Neural cell (in vitro differentiated cells): Measurements from ENCODE around the gene TAGAP. TPM values are rescaled to one million over a fixed set of nuclear protein-coding genes. Genes with fewer than 3 reads are reported as not detected.

Experiments used
- H2AFZ ChIP-seq: fragments of 200-600, 300-800 bp; sonication (generic), shearing (Covaris generic); 2 replicates; pipeline ENCODE4 v1.6.0; 2014; ENCODE audit warnings: low read depth, mild to moderate bottlenecking, antibody characterized with exemption, low read length, moderate library complexity
- H3F3A ChIP-seq: fragments of 200-600 bp; shearing (Covaris generic); 2 replicates; pipeline ENCODE4 v1.6.1; 2016; ENCODE audit warnings: mild to moderate bottlenecking, moderate library complexity, mixed read lengths, antibody characterized with exemption, low read length; ENCODE audit not compliant: insufficient read depth, poor library complexity, severe bottlenecking
- H3K27ac ChIP-seq: fragments of 200-600, 300-800 bp; sonication (generic), shearing (Covaris generic); 2 replicates; pipeline ENCODE4 v1.5.1; 2014; ENCODE audit warnings: mild to moderate bottlenecking, low read length, moderate library complexity
- H3K27me3 ChIP-seq: fragments of 300-800, 200-600 bp; sonication (generic), shearing (Covaris generic); 2 replicates; pipeline ENCODE4 v1.6.0; 2014; ENCODE audit warnings: mild to moderate bottlenecking, low read depth, low read length, moderate library complexity; ENCODE audit not compliant: insufficient read depth
- H3K36me3 ChIP-seq: fragments of 300-800, 200-600 bp; sonication (generic), shearing (Covaris generic); 2 replicates; pipeline ENCODE4 v1.5.1; 2014; ENCODE audit warnings: mild to moderate bottlenecking, antibody characterized with exemption, low read length, moderate library complexity; ENCODE audit not compliant: insufficient read depth
- H3K4me2 ChIP-seq: fragments of 300-800, 200-600 bp; sonication (generic), shearing (Covaris generic); 2 replicates; pipeline ENCODE4 v1.6.0; 2014; ENCODE audit warnings: mild to moderate bottlenecking, low read length
- H3K4me3 ChIP-seq: fragments of 300-800, 200-600 bp; sonication (generic), shearing (Covaris generic); 2 replicates; pipeline ENCODE4 v1.5.1; 2014; ENCODE audit warnings: mild to moderate bottlenecking, low read length, moderate library complexity
- H3K79me2 ChIP-seq: fragments of 200-600 bp; shearing (Covaris generic); replicated peaks from 2 replicates; pipeline ENCODE4 v1.6.0; 2014; ENCODE audit warnings: mild to moderate bottlenecking, low read length, moderate library complexity; ENCODE audit not compliant: insufficient read depth
- H3K9ac ChIP-seq: fragments of 300-800, 200-600 bp; sonication (generic), shearing (Covaris generic); 2 replicates; pipeline ENCODE4 v1.6.1; 2016; ENCODE audit warnings: mild to moderate bottlenecking, low read length, mixed read lengths
- H3K9me2 ChIP-seq: fragments of 200-600 bp; shearing (Covaris generic); 2 replicates; pipeline ENCODE4 v1.6.1; 2016; ENCODE audit warnings: mild to moderate bottlenecking, low read length, mixed read lengths; ENCODE audit not compliant: insufficient read depth
- H3K9me3 ChIP-seq: fragments of 200-600, 300-800 bp; sonication (generic), shearing (Covaris generic); 2 replicates; pipeline ENCODE4 v1.6.1; 2016; ENCODE audit warnings: mild to moderate bottlenecking, mixed run types, low read length, moderate library complexity, mixed read lengths
- H4K20me1 ChIP-seq: fragments of 200-600 bp; shearing (Covaris generic); 2 replicates; pipeline ENCODE4 v1.6.1; 2016; ENCODE audit warnings: mild to moderate bottlenecking, mixed run types; ENCODE audit not compliant: insufficient read depth
- CTCF ChIP-seq: fragments of 450-650 bp; IDR thresholded peaks from 2 replicates; pipeline ENCODE4 v1.5.1; 2014; ENCODE audit warnings: antibody characterized with exemption, mild to moderate bottlenecking, moderate library complexity; ENCODE audit not compliant: poor library complexity, severe bottlenecking
- EP300 ChIP-seq: fragments of 450-650 bp; conservative IDR thresholded peaks from 2 replicates; pipeline ENCODE4 v1.6.1; 2014; ENCODE audit warnings: antibody characterized with exemption, mild to moderate bottlenecking, moderate library complexity; ENCODE audit not compliant: poor library complexity, severe bottlenecking
- EZH2 ChIP-seq: fragments of 200-600, 300-800 bp; shearing (Covaris generic), sonication (generic); IDR thresholded peaks from 2 replicates; pipeline ENCODE4 v1.6.1; 2014; ENCODE audit warnings: antibody characterized with exemption, low read length, borderline replicate concordance, mild to moderate bottlenecking; ENCODE audit not compliant: insufficient read depth, poor library complexity, severe bottlenecking
- MXI1 ChIP-seq: fragments of 450-650 bp; conservative IDR thresholded peaks from 2 replicates; pipeline ENCODE4 v1.6.1; 2014; ENCODE audit warnings: antibody characterized with exemption, mild to moderate bottlenecking; ENCODE audit not compliant: poor library complexity, severe bottlenecking
- POLR2AphosphoS5 ChIP-seq: IDR thresholded peaks from 2 replicates; pipeline ENCODE4 v1.6.1; 2012
- RAD21 ChIP-seq: fragments of 450-650 bp; conservative IDR thresholded peaks from 2 replicates; pipeline ENCODE4 v1.6.1; 2014; ENCODE audit warnings: antibody characterized with exemption, mild to moderate bottlenecking, moderate library complexity
- SMC3 ChIP-seq: fragments of 450-650 bp; conservative IDR thresholded peaks from 2 replicates; pipeline ENCODE4 v1.6.1; 2014; ENCODE audit warnings: antibody characterized with exemption, mild to moderate bottlenecking, moderate library complexity; ENCODE audit not compliant: poor library complexity
- TAF1 ChIP-seq: IDR thresholded peaks from 2 replicates; pipeline ENCODE4 v1.6.1; 2012; ENCODE audit warnings: low read depth
- polyA plus RNA-seq: library from polyadenylated mRNA; depleted of rRNA; stranded (reverse); fragments of >200 nt; gene quantifications from 2 replicates; pipeline ENCODE4 v1.2.3, GENCODE V29; 2014
- TF ChIP-seq, protein P1 (sequence below): IDR thresholded peaks from 2 replicates; pipeline ENCODE4 v1.6.1; 2012; ENCODE audit warnings: borderline replicate concordance

The TAGAP gene
- polyA plus RNA-seq, 1 donor from 2014 or later, result not detected

DNA sequence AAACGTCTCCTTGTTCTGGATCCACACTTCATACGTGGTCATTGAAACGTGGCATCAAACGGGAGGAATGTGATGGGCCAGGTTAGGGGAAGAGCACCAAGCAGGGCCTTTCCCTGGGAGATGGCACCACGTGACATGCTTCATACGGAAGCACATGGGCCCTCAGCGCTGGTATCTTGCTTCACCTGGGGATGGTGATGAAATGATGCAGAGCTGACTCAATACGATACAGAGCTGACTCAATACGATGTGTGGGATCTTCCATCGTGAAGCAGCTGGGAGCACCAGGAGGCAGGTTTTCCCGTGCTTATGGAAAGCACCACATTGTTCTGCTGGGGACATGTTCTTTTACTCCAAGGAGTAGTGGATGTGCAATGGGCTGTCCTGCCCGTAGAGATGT, 22.5 kb upstream of the TAGAP start (continued):
- no peak for TF ChIP-seq EP300
- no peak for TF ChIP-seq POLR2AphosphoS5
- no peak for TF ChIP-seq RAD21
- TF ChIP-seq MXI1, result no peak

GRCh38 chr6:159066483-159066882, 21.7 kb upstream of the TAGAP start:
- Histone ChIP-seq H3K36me3 (no peaks in the 10 kb centered on the region), H3K4me3 (no peak overlapping the region), H3K9ac (no peak overlapping the region), H3K79me2 (no peaks in the 10 kb centered on the region), H3K27ac (no peak overlapping the region), H3K4me2 (no peak overlapping the region), H3F3A (no peaks in the 10 kb centered on the region), H4K20me1 (no peaks in the 10 kb centered on the region), H3K9me3 (no peaks in the 10 kb centered on the region), H2AFZ (no peak overlapping the region), H3K9me2 (no peaks in the 10 kb centered on the region), H3K27me3 (no peaks in the 10 kb centered on the region)
- TF ChIP-seq EP300 (no peak), SMC3 (no peak), RAD21 (no peak), MXI1 (no peak)
- TF ChIP-seq, protein P1, sequence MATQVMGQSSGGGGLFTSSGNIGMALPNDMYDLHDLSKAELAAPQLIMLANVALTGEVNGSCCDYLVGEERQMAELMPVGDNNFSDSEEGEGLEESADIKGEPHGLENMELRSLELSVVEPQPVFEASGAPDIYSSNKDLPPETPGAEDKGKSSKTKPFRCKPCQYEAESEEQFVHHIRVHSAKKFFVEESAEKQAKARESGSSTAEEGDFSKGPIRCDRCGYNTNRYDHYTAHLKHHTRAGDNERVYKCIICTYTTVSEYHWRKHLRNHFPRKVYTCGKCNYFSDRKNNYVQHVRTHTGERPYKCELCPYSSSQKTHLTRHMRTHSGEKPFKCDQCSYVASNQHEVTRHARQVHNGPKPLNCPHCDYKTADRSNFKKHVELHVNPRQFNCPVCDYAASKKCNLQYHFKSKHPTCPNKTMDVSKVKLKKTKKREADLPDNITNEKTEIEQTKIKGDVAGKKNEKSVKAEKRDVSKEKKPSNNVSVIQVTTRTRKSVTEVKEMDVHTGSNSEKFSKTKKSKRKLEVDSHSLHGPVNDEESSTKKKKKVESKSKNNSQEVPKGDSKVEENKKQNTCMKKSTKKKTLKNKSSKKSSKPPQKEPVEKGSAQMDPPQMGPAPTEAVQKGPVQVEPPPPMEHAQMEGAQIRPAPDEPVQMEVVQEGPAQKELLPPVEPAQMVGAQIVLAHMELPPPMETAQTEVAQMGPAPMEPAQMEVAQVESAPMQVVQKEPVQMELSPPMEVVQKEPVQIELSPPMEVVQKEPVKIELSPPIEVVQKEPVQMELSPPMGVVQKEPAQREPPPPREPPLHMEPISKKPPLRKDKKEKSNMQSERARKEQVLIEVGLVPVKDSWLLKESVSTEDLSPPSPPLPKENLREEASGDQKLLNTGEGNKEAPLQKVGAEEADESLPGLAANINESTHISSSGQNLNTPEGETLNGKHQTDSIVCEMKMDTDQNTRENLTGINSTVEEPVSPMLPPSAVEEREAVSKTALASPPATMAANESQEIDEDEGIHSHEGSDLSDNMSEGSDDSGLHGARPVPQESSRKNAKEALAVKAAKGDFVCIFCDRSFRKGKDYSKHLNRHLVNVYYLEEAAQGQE, result no peak

GRCh38 chr6:159065759-159066329, 21.1 kb upstream of the TAGAP start:
- H2AFZ ChIP-seq, result no peak overlapping the region
- no peak overlapping the region for H3K4me3 ChIP-seq
- no peak overlapping the region for H3K27ac ChIP-seq
- H3K9me3 ChIP-seq, result peaks cover 2% of the 10 kb centered on the region
- TF ChIP-seq, protein P1, result no peak
- no peak for TF ChIP-seq TAF1
- no peak for TF ChIP-seq RAD21
- TF ChIP-seq EP300, result no peak
- TF ChIP-seq CTCF, result no peak
- TF ChIP-seq EZH2, result no peak
- TF ChIP-seq POLR2AphosphoS5, result no peak
- no peak for TF ChIP-seq MXI1
- no peak for TF ChIP-seq SMC3
- H3K79me2 ChIP-seq, result no peaks in the 10 kb centered on the region
- H3K27me3 ChIP-seq, result no peaks in the 10 kb centered on the region
- H3K36me3 ChIP-seq, result no peaks in the 10 kb centered on the region
- H3K4me2 ChIP-seq, result no peak overlapping the region
- no peak overlapping the region for H3K9ac ChIP-seq
- no peaks in the 10 kb centered on the region for H3F3A ChIP-seq
- H3K9me2 ChIP-seq, result no peaks in the 10 kb centered on the region
- no peaks in the 10 kb centered on the region for H4K20me1 ChIP-seq
